Left lung (tissue), 10 donors: ENCODE measurements around the gene NDP. TPM values are rescaled to one million over a fixed set of nuclear protein-coding genes. Genes with fewer than 3 reads are reported as not detected.

Experiments
- ATAC-seq: fragments of 200-7000 bp; cut with Tn5 transposase; one replicate; pipeline ENCODE4 v1.9.1; 2020; ENCODE audit warnings: moderate library complexity
- DNase-seq, 4 donors: peaks; one replicate each; pipeline ENCODE4 v3.0.0-alpha.2; 2013 to 2020
- H3K27ac ChIP-seq, 2 donors: fragments of 200-600 bp; sonication (generic) in 1 of 2; one replicate each; pipeline versions ENCODE4 v1.5.0 to v1.8.0; 2020 to 2021
- H3K27me3 ChIP-seq, 2 donors: fragments of 200-600 bp; sonication (generic) in 1 of 2; one replicate each; pipeline versions ENCODE4 v1.5.0 to v1.8.0; 2020 to 2021
- H3K36me3 ChIP-seq, 2 donors: fragments of 200-600 bp; sonication (generic) in 1 of 2; one replicate each; pipeline versions ENCODE4 v1.5.0 to v1.8.0; 2020 to 2021
- H3K4me1 ChIP-seq, 2 donors: fragments of 200-600 bp; one replicate each; pipeline ENCODE4 v1.8.0; 2021
- H3K4me3 ChIP-seq, 2 donors: fragments of 200-600 bp; sonication (generic) in 1 of 2; one replicate each; pipeline versions ENCODE4 v1.5.0 to v1.8.0; 2020 to 2021; ENCODE audit warnings: mild to moderate bottlenecking in 1 of 2
- H3K9me3 ChIP-seq, 2 donors: fragments of 200-600 bp; sonication (generic) in 1 of 2; one replicate each; pipeline versions ENCODE4 v1.5.0 to v1.8.0; 2020 to 2021
- intact Hi-C, 2 donors: fragments of 100-400 bp; cut with DNase I; formaldehyde crosslinking; loops; one replicate each; pipeline versions ENCODE4 v1.11.2 to v1.14.2; 2022
- polyA plus RNA-seq, 6 donors: library from polyadenylated mRNA; unstranded; fragments of 120-200 nt; gene quantifications; one replicate each; pipeline ENCODE4 v1.2.1, GENCODE V29; 2013; ENCODE audit not compliant: insufficient read length in 6 of 6
- total RNA-seq, 2 donors: library from RNA; stranded (reverse); fragmentation: NEBNext Ultra II Directional; extraction: Animal tissue kit (Norgen Biotek cat#: 25700); gene quantifications; one replicate each; pipeline ENCODE4 v1.2.1, GENCODE V29; 2021
- TF ChIP-seq, protein P1 (sequence below), 2 donors: fragments of 200-600 bp; sonication (generic) in 1 of 2; IDR thresholded peaks; one replicate each; pipeline versions ENCODE4 v1.5.0 to v1.8.0; 2021; ENCODE audit warnings: antibody characterized with exemption in 2 of 2
- donor health status: DM: no; HTN: yes; CAD: no.
- donor health status: DM: no; HTN: no; CAD: no.

The NDP gene
- total and polyA plus RNA-seq, 8 donors, result 0.21 to 0.52 (median 0.35) TPM; not detected in 2

DNA sequence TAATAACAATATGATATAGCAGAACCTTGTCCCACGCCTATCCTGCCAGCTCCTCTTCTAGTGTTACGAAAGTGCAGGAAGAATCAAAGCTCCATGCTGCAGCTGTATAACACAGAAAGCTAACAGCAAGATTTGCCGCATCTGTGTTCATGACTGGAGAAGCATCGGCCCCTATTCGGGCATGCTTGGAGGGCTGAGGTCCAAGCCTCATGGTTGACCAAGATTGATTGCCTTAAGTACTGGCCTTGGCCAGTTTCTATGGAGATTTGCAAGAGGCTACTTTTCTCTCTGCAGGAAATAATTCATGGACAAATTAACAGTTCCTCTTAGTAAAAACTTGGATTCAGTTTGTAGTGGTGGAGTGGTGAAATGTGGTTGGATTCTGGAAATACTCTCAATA, 12.9 kb upstream of the NDP start:
- TF ChIP-seq, protein P1, sequence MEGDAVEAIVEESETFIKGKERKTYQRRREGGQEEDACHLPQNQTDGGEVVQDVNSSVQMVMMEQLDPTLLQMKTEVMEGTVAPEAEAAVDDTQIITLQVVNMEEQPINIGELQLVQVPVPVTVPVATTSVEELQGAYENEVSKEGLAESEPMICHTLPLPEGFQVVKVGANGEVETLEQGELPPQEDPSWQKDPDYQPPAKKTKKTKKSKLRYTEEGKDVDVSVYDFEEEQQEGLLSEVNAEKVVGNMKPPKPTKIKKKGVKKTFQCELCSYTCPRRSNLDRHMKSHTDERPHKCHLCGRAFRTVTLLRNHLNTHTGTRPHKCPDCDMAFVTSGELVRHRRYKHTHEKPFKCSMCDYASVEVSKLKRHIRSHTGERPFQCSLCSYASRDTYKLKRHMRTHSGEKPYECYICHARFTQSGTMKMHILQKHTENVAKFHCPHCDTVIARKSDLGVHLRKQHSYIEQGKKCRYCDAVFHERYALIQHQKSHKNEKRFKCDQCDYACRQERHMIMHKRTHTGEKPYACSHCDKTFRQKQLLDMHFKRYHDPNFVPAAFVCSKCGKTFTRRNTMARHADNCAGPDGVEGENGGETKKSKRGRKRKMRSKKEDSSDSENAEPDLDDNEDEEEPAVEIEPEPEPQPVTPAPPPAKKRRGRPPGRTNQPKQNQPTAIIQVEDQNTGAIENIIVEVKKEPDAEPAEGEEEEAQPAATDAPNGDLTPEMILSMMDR (IDR thresholded peaks at IDR 0.05), result no peak
- Histone ChIP-seq H3K27me3 (no peaks in the 10 kb centered on the region), H3K4me3 (no peak overlapping the region), H3K36me3 (no peaks in the 10 kb centered on the region), H3K27ac (no peak overlapping the region), H3K4me1 (no peaks in the 10 kb centered on the region), H3K9me3 (no peaks in the 10 kb centered on the region)
- ATAC-seq (no peak), DNase-seq (no peak)
- intact Hi-C loops, result no loop called here

GRCh38 chrX:43985511-43985910, 12.3 kb upstream of the NDP start:
- Histone ChIP-seq H3K36me3 (no peaks in the 10 kb centered on the region), H3K9me3 (no peaks in the 10 kb centered on the region), H3K4me1 (no peaks in the 10 kb centered on the region), H3K4me3 (no peak overlapping the region), H3K27me3 (no peaks in the 10 kb centered on the region), H3K27ac (no peak overlapping the region)
- TF ChIP-seq, protein P1 (IDR thresholded peaks at IDR 0.05), result no peak
- no peak for ATAC-seq
- intact Hi-C loops, result no loop called here
- no peak for DNase-seq

DNA sequence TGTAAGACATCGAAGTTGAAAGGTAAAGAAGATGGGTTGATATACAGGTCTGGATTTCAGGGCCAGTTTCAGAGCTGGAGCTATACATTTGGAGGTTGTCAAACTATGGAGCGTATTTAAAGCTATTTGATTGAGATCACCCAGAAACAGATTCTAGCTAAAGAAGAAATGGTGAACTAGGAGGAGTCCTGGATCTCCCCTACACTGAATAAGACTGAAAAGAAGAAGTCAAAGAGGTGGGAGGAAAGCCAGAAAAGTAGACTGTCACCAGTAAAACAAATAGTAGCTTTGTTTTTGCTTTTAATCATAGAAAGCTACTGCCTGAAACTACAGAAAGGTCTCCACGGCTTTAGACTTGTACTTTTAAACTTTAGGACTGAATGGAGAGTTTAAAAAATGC, 5.0 kb upstream of the NDP start:
- ATAC-seq (no peak), DNase-seq (no peak)
- Histone ChIP-seq H3K9me3 (no peaks in the 10 kb centered on the region), H3K27ac (no peak overlapping the region), H3K36me3 (no peaks in the 10 kb centered on the region), H3K27me3 (peaks cover 6 to 10% of the 10 kb centered on the region in 2 donors), H3K4me3 (no peak overlapping the region), H3K4me1 (no peaks in the 10 kb centered on the region)
- intact Hi-C loops, result no loop called here
- TF ChIP-seq, protein P1 (IDR thresholded peaks at IDR 0.05), result no peak

GRCh38 chrX:43976205-43976604, 3.0 kb upstream of the NDP start:
- DNase-seq (no peak), ATAC-seq (no peak)
- no peak overlapping the region for H3K4me3 ChIP-seq
- no peaks in the 10 kb centered on the region for H3K36me3 ChIP-seq
- H3K9me3 ChIP-seq, result no peaks in the 10 kb centered on the region
- H3K27me3 ChIP-seq, result peaks cover 16 to 28% of the 10 kb centered on the region in 2 donors
- TF ChIP-seq, protein P1 (IDR thresholded peaks at IDR 0.05), result no peak
- intact Hi-C loops, result no loop called here
- no peak overlapping the region for H3K27ac ChIP-seq
- H3K4me1 ChIP-seq, result no peaks in the 10 kb centered on the region

DNA sequence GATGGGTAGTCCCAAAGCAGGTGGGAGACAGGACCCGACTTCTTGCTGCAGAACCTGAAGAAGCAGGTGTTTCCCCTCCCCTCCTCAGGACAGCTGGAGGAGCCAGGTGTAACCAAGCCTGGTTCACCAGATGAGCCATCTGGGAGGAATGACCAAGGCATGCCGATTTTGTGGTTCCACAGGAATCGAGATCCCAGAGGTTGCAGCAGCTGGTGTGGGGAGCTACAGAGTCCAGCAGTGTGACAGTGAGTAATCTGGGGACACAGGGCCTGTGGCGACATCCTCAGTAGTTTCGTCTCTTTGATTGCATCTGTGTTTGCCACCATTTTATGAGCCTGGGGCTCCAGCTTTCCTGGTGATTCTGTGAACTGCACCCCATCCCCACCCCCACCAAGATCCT, 2.6 kb upstream of the NDP start:
- intact Hi-C loops, result no loop called here

More for the DNA sequence above, 2.6 kb upstream of the NDP start:
- H3K27me3 ChIP-seq, result peaks cover 16 to 28% of the 10 kb centered on the region in 2 donors
- H3K4me3 ChIP-seq, result no peak overlapping the region
- TF ChIP-seq, protein P1 (IDR thresholded peaks at IDR 0.05), result no peak
- no peaks in the 10 kb centered on the region for H3K4me1 ChIP-seq
- no peaks in the 10 kb centered on the region for H3K36me3 ChIP-seq
- no peaks in the 10 kb centered on the region for H3K9me3 ChIP-seq
- DNase-seq, result no peak
- H3K27ac ChIP-seq, result no peak overlapping the region
- ATAC-seq, result no peak
